Eye (tissue), 1 donor: ENCODE data around the gene RIC8A.
A peak's percentile ranks its signal among the peaks of the same experiment; 100 is the strongest.

Experiments
- DNase-seq: peaks from one replicate; pipeline ENCODE4 v3.0.0-alpha.2; 2015

The RIC8A gene

GRCh38 chr11:204587-205109 is 2.9 kb upstream of the RIC8A start:
- no peak for DNase-seq

- no peak for DNase-seq
Observed at GRCh38 chr11:205221-206001, 2.1 kb upstream of the RIC8A start.

- DNase-seq, result no peak
Observed at GRCh38 chr11:206002-206384, 1.5 kb upstream of the RIC8A start.

GRCh38 chr11:206526-207207 is 841 bp upstream of the RIC8A start:
- DNase-seq, result peak; percentile 16

GRCh38 chr11:207863-208180 is 314 bp downstream of the RIC8A start:
- no peak for DNase-seq

GRCh38 chr11:208181-208916 is 841 bp downstream of the RIC8A start:
- peak; percentile 92 for DNase-seq

- DNase-seq, result no peak
Observed at GRCh38 chr11:208917-209260, 1.4 kb downstream of the RIC8A start.

GRCh38 chr11:209275-210121 is 2.0 kb downstream of the RIC8A start:
- no peak for DNase-seq

- no peak for DNase-seq
Observed at GRCh38 chr11:210122-210802, 2.8 kb downstream of the RIC8A start.

GRCh38 chr11:210803-211180 is 3.3 kb downstream of the RIC8A start:
- DNase-seq, result no peak

- DNase-seq, result no peak
Observed at GRCh38 chr11:211295-211694, 3.8 kb downstream of the RIC8A start.

- DNase-seq, result no peak
Observed at GRCh38 chr11:211741-212140, 4.2 kb downstream of the RIC8A start.

- no peak for DNase-seq
Observed at GRCh38 chr11:212150-213100, 4.9 kb downstream of the RIC8A start.

- no peak for DNase-seq
Observed at GRCh38 chr11:213111-213510, 5.6 kb downstream of the RIC8A start.

GRCh38 chr11:214083-214482 is 6.6 kb downstream of the RIC8A start:
- no peak for DNase-seq

GRCh38 chr11:215581-216037 is 8.1 kb downstream of the RIC8A start:
- no peak for DNase-seq

GRCh38 chr11:216081-216974 is 8.8 kb downstream of the RIC8A start:
- no peak for DNase-seq

GRCh38 chr11:217704-218103 is 10.2 kb downstream of the RIC8A start:
- no peak for DNase-seq

- no peak for DNase-seq
Observed at GRCh38 chr11:218815-219593, 11.5 kb downstream of the RIC8A start.
